ENCODE measurements around the gene HSF5. TPM values are rescaled to one million over a fixed set of nuclear protein-coding genes. Genes with fewer than 3 reads are reported as not detected.

Gene HSF5
- total RNA-seq, 1 experiment from 2014 or later: not detected

DNA sequence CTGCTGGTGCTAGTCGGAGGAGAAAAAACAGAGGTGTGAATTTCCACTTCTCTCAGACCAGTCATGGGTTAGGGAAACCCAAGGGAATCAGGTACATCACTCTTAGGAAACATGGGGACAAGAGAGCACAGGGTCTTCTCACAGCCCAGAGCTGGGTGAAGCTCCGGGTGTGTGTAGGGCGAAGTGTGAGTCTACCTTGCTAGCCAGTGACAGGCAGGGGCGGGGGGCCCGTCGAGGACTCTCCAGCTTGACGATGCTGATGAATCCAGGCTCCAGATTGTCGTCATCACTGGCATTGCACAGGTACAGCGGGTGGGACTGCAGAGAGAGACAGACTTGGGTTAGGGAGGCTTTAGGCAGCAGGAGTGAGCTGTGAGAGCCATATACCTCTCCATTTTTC lies 117.5 kb downstream of the HSF5 start:
- H3K27ac ChIP-seq (ENCODE audit: low read depth, low read length): no peak overlapping the region
- intact Hi-C loops (cut with micrococcal nuclease): no loop called here
- ChIA-PET RAD21 (ENCODE audit: low non-redundant PET in 1 of 2, low total read pairs in 2 of 2, uncharacterized antibody in 2 of 2, unreplicated experiment in 2 of 2) (no interaction called here), POLR2A (no interaction called here), CTCF (interaction anchor here (1.3 kb wide), 1 partner anchor 9 kb away, joined by 3 read pairs; no protein-coding TSS in a partner anchor)
- H3K9me3 ChIP-seq (ENCODE audit: control insufficient read depth in 1 of 2, insufficient read depth in 1 of 2, low read depth in 1 of 2, low read length in 2 of 2): no peaks in the 10 kb centered on the region
- H4K20me1 ChIP-seq (ENCODE audit: insufficient read depth): no peaks in the 10 kb centered on the region
- H3K4me1 ChIP-seq (ENCODE audit: control insufficient read depth in 1 of 2, insufficient read depth in 2 of 2, low read length in 2 of 2): peaks cover 8 to 14% of the 10 kb centered on the region in 2 experiments; a peak in 3 of 4 replicates
- no peak overlapping the region for H3K4me3 ChIP-seq (replicated peaks in 1 of 2; ENCODE audit: low read depth in 1 of 2, low read length in 2 of 2)
- H2AFZ ChIP-seq (ENCODE audit: low read depth, low read length, poor library complexity, severe bottlenecking): no peak overlapping the region
- no peaks in the 10 kb centered on the region for H3K9me2 ChIP-seq (ENCODE audit: insufficient read depth)
- no peaks in the 10 kb centered on the region for H3K27me3 ChIP-seq (ENCODE audit: insufficient read depth, low read length)
- ATAC-seq (no peak), DNase-seq (ENCODE audit: low read depth, low spot score) (no peak)
- peaks cover 72% of the 10 kb centered on the region for H3K79me2 ChIP-seq (ENCODE audit: insufficient read depth, low read length)
- no peak for TF ChIP-seq EZH2 (IDR thresholded peaks at IDR 0.05)
- H3K9ac ChIP-seq (ENCODE audit: low read length): no peak overlapping the region
- BruUV-seq (replicated peaks): no TSS peak
- H3K4me2 ChIP-seq (ENCODE audit: low read length): no peak overlapping the region
- peaks cover 6 to 36% of the 10 kb centered on the region in 2 experiments; a peak in 3 of 4 replicates for H3K36me3 ChIP-seq (ENCODE audit: control insufficient read depth in 1 of 2, insufficient read depth in 2 of 2, low read length in 2 of 2)

- ATAC-seq: no peak
- Histone ChIP-seq H3K36me3 (ENCODE audit: control insufficient read depth in 1 of 2, insufficient read depth in 2 of 2, low read length in 2 of 2) (peaks cover 6 to 36% of the 10 kb centered on the region in 2 experiments; a peak in 3 of 4 replicates), H3K9ac (ENCODE audit: low read length) (no peak overlapping the region), H3K4me2 (ENCODE audit: low read length) (no peak overlapping the region), H4K20me1 (ENCODE audit: insufficient read depth) (no peaks in the 10 kb centered on the region), H3K9me2 (ENCODE audit: insufficient read depth) (no peaks in the 10 kb centered on the region), H3K4me3 (replicated peaks in 1 of 2; ENCODE audit: low read depth in 1 of 2, low read length in 2 of 2) (no peak overlapping the region), H3K9me3 (ENCODE audit: control insufficient read depth in 1 of 2, insufficient read depth in 1 of 2, low read depth in 1 of 2, low read length in 2 of 2) (no peaks in the 10 kb centered on the region), H2AFZ (ENCODE audit: low read depth, low read length, poor library complexity, severe bottlenecking) (no peak overlapping the region), H3K27ac (ENCODE audit: low read depth, low read length) (no peak overlapping the region), H3K79me2 (ENCODE audit: insufficient read depth, low read length) (peaks cover 72% of the 10 kb centered on the region), H3K27me3 (ENCODE audit: insufficient read depth, low read length) (no peaks in the 10 kb centered on the region), H3K4me1 (ENCODE audit: control insufficient read depth in 1 of 2, insufficient read depth in 2 of 2, low read length in 2 of 2) (peaks cover 12 to 17% of the 10 kb centered on the region in 2 experiments)
- ChIA-PET CTCF (interaction anchor here (1.3 kb wide), 1 partner anchor 10 kb away, joined by 3 read pairs; no protein-coding TSS in a partner anchor), POLR2A (interaction anchor here (0.7 kb wide), 1 partner anchor 52 kb away, joined by 5 read pairs; no protein-coding TSS in a partner anchor), RAD21 (ENCODE audit: low non-redundant PET in 1 of 2, low total read pairs in 2 of 2, uncharacterized antibody in 2 of 2, unreplicated experiment in 2 of 2) (interaction anchor here in 1 of 2 experiments (0.6 kb wide), 1 partner anchor 19 kb away, joined by 3 read pairs; no protein-coding TSS in a partner anchor)
- no TSS peak for BruUV-seq (replicated peaks)
- TF ChIP-seq ZNF274 (IDR thresholded peaks at IDR 0.05; ENCODE audit: low read depth, low read length): no peak
- TF ChIP-seq FOSL1 (IDR thresholded peaks at IDR 0.05; ENCODE audit: low read depth): no peak
- TF ChIP-seq JUND (IDR thresholded peaks at IDR 0.05): no peak
- no peak for TF ChIP-seq TCF7L2 (IDR thresholded peaks at IDR 0.05; ENCODE audit: borderline replicate concordance, extremely low read depth, insufficient read depth, insufficient read length)
- TF ChIP-seq SIN3A (IDR thresholded peaks at IDR 0.05; ENCODE audit: low read depth): no peak
- no peak for TF ChIP-seq ELF1 (IDR thresholded peaks at IDR 0.05; ENCODE audit: borderline replicate concordance, low read depth)
- intact Hi-C loops (cut with micrococcal nuclease): no loop called here
- no peak for DNase-seq (ENCODE audit: low read depth, low spot score)
These were observed 117.9 kb downstream of the HSF5 start for GRCh38 chr17:58370309-58370708.

Other genes starting within 250 kb of the HSF5 start
- not detected for gene LPO, start 249.8 kb downstream of the HSF5 start, total RNA-seq (2021; ENCODE audit: unreplicated experiment)
- gene MPO, start 207.5 kb downstream of the HSF5 start, total RNA-seq (2021; ENCODE audit: unreplicated experiment): not detected
- gene TSPOAP1, start 159.6 kb downstream of the HSF5 start, total RNA-seq (2021; ENCODE audit: unreplicated experiment): 0.27 TPM
- gene SUPT4H1, start 136.2 kb downstream of the HSF5 start, total RNA-seq (2021; ENCODE audit: unreplicated experiment): 118 TPM
- 42.2 TPM for gene RNF43, start 70.9 kb downstream of the HSF5 start, total RNA-seq (2021; ENCODE audit: unreplicated experiment)
- gene MTMR4, start 26.2 kb upstream of the HSF5 start, total RNA-seq (2021; ENCODE audit: unreplicated experiment): 67.2 TPM
- gene TEX14, start 203.6 kb upstream of the HSF5 start, total RNA-seq (2021; ENCODE audit: unreplicated experiment): 0.89 TPM
- 94.9 TPM for gene RAD51C, start 204.2 kb upstream of the HSF5 start, total RNA-seq (2021; ENCODE audit: unreplicated experiment)